NCI-H446 treated with DMSO at 0.1 percent for 48 hours (cell line): ENCODE data around the gene DNAH6.
"Not testable (repeated sequence)": the region's sequence is repeated elsewhere in the genome, so short reads cannot be mapped to it uniquely, and the experiment has no call there.

ENCODE experiments used
- DNase-seq: peaks from one replicate; lab custom pipeline; 2025; lab: John Stamatoyannopoulos, UW

The DNAH6 gene

DNA sequence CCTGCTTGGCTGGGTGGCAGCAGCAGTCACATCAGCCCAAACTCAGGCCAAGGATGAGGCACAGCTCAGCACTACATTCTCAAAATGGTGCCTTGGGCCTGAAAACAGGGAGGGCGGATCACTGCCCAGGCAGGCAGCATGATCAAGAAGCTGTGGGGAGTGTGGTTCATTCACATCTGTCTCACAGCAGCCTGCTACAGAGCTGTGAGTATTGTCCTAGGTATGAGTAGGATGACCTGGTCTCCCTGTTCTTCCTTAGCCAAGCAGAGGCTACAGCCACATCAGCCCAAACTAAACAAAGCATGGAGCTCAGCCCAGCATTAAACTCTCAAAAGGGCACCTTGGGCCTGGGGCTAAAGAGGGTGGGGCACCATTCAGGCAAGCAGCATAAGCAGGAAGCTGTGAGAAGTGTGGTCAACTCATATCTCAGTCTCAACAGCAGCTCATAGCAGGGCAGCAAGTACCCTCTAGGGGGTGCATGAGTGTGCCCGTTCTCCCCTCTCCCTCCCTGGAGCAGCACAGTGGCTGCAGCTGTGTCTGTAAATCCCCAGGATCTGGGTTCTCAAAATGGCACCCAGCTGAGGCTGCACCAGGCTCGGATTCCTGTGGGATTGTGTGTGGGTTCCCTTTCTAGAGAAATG is 225.0 kb downstream of the DNAH6 start:
- no peak for DNase-seq

GRCh38 chr2:84748341-84748740 is 232.0 kb downstream of the DNAH6 start:
- DNase-seq = no peak

GRCh38 chr2:84749442-84749841 is 233.1 kb downstream of the DNAH6 start:
- DNase-seq = no peak

DNA sequence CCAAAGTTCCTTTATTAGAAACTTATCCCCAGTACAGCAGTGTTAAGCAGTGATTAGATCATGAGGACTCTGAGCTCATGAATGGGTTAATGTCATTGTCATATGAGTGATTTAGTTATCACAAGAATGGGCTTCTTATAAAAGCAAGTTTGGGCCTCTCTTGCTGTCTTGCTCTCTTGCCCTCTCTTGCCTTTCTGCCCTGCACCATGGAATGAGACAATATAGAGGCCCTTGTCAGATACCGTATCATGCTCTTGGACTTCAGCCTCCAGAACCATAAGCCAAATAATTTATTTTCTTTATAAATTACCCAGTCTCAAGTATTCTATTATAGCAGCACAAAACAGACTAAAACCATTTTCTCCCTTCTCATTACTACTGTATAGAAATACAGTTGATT is 238.8 kb downstream of the DNAH6 start:
- DNase-seq = no peak

DNA sequence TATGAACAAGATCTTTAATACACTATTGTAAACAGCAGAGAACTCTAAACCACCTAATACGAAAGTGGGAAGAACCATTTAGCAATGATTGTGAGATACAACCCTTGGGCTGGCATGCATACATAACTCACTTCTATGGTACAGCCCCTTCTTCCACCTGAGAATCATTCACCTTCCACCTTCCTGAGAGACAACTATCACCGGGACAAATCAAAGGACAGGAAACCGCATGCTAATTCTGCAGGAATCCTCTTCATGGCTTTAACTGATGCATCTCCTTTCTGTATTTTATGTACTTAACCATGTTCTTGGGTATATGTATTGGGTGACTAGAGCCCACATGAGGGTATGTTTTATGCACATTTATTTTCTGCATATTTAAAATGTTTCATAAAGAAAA is 241.3 kb downstream of the DNAH6 start:
- no peak for DNase-seq

DNA sequence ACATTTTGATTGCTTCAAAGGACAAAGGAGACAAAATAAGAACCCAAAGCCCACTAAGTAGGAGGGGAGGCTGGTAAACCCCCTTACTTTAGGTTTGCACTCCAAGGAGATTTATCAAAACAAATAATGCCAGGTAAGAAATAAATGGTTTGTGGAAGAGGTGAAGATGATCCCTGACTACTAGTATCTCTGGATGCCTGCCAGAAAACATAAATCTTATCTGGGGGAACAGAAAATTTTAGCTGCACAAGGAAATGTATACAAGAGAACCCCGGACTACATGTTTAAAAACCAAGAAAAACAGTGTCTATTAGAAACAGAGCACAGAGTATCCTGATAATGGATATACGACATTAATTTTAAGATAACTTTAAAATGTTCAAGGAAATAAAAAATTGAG is 250.5 kb downstream of the DNAH6 start:
- no peak for DNase-seq

GRCh38 chr2:84768840-84769239 is 252.5 kb downstream of the DNAH6 start:
- no peak for DNase-seq

DNA sequence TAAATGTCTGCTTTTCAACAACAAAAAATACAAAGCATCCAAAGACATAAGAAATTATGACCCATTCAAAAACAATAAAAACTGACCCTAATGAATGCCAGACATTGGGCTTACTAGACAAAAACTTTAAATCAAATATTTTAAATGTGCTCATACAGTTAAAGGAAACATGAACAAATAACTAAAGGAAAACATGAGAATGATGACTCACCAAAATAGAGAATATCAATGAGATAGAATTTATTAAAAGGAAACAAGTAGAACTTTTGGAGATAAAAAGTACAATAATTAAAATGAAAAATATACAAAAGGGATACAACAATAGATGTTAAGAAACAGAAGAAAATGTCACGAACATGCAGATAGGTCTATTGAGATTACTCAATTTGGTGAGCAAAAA is 254.0 kb downstream of the DNAH6 start:
- no peak for DNase-seq

- DNase-seq = no peak
These were observed 255.0 kb downstream of the DNAH6 start for GRCh38 chr2:84771251-84771650.

DNA sequence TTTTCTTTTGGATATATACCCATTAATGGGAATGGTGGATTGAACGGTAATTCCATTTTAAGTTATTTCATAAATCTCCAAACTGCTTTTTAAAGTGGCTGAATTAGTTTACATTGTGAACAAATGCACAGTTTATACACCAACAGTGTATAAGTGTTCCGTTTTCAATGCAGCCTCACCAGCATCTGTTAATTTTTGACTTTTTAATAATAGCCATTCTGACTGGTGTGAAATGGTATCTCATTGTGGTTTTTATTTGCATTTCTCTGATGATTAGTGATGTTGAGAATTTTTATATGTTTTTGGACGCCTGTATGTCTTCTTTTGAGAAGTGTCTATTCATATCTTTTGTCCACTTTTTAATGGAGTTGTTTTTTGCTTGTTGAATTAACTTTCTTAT is 257.3 kb downstream of the DNAH6 start:
- not testable (repeated sequence) for DNase-seq

DNA sequence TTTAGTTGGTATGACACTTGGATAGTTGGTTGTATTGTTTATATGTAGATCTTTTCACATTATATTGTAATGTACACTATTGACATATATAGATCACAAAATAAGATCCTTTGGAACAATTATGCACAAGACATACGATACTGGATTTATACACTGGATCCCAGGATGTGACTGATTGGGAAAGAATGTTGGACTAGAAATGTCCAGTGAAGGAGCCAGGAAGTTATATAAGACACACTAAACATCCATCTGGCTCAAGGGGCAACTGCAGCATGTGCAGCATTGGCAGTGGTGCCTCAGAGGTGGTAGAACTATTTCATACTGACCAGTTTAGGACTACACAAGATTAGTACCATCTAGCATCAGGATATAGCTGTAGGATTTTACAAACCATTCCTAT is 259.7 kb downstream of the DNAH6 start:
- no peak for DNase-seq

- no peak for DNase-seq
These were observed 262.8 kb downstream of the DNAH6 start for GRCh38 chr2:84778911-84779690.

- DNase-seq = no peak
These were observed 263.5 kb downstream of the DNAH6 start for GRCh38 chr2:84779781-84780180.

GRCh38 chr2:84781942-84782716 is 265.8 kb downstream of the DNAH6 start:
- DNase-seq = no peak

DNA sequence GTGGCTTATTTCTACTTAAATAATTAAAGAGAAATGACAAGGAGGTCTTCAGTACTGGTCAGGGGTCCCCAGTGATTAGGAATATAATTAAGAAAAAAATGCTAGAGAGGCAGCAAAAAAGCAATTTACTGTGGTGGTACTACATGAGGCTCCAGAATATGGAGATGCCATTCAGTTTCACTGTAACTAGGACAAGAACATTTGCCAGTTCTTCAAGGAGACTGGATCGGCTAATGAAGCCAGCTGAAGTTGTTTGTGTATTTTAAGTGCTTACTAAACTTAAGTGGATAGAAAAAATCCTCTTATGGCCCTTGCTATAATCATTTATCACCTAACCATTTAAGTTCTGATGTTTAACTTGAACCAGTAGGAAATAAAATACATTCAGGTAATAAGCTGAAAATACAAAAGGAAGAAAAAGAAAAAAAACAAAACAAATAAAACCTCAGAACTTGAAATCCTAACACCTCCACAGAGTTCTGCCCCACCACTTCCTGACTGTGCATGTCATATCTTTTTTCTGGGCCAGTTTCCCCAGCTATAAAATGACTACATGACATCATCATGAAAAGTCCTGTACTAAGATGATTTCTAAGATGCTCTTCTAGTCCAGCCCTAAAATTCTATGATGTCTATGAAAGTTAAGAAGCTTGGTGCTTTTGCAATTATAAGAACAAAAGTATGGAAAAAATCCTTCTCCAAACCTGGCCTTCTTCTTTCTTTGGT is 266.6 kb downstream of the DNAH6 start:
- no peak for DNase-seq

- no peak for DNase-seq
These were observed 269.7 kb downstream of the DNAH6 start for GRCh38 chr2:84785950-84786349.

GRCh38 chr2:84786601-84787000 is 270.3 kb downstream of the DNAH6 start:
- no peak for DNase-seq

DNA sequence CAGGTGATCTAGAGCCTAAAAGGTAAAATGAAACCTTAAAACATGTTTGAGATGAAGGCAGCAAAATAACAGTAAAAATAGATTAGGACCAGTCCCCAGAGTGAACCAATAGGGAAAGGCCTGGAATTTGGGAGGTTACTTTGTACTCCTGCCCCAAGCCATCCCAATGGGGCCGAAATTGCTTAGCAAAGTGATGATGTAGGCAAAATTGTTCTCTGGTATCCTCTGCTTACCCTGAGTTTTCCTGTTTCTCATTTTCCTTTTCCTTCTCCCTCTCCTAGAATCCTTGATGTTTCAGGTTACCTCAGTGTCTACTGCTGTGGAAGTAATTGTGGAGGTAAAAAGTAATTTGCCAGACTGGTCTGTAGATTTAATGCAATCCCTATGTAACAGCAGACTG is 271.7 kb downstream of the DNAH6 start:
- DNase-seq = no peak

DNA sequence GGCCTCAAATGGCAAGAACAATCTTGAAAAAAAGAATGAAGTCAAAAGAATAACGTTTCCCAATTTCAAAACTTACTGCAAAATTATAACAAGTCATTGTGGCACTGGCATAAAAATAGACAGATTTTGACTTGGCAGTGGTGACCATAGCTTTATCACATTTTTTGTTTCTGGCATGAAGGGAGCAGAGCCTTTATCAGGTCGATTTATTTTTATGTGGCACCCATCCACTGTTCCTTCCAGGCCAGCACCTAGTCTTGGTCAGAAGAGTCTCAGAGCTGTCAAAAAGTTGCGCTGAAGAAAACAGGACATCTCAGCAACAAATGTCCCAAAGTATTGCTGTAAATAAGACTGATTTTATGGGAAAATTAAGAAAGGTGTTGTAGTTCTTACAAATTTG is 272.2 kb downstream of the DNAH6 start:
- no peak for DNase-seq

DNA sequence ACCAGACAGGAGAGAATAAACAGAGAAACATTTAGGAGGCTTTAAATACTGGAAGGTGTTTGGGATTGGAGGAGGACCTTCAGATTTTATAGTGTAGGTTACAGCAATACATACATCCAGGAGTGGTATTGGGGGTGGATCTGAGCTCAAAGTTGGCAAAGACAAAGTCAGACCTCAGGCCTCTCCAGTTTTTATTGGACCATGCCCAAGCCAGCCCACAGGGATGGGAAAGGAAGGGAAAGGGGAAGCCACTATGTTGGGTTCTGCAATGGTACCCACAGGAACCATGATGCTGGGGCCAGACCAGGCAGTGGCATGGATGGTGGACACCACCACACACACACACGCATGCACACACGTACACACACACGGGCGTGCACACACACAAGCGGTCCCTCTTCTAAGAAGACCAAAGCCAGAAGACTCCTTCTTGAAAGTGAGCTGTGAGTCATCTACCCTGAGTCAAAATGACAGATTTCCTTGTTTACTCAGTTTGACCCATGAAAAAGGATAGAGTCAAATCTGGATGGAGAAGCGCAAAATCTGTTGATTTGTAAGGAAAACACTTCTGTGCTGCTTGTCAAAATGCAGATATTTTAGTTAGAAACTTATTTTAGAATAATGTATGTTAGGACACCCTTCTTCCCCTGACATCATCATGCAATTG is 276.7 kb downstream of the DNAH6 start:
- no peak for DNase-seq

- DNase-seq = no peak
These were observed 277.3 kb downstream of the DNAH6 start for GRCh38 chr2:84793641-84794040.

- DNase-seq = no peak
These were observed 280.5 kb downstream of the DNAH6 start for GRCh38 chr2:84796798-84797197.
